PC-9 (cell line): ENCODE results near the gene GBGT1.

ENCODE experiments used
- CTCF ChIP-seq: fragments of 200-600 bp; sonication (generic); conservative IDR thresholded peaks from 2 replicates; pipeline ENCODE4 v1.6.1; 2017; ENCODE audit warnings: mixed run types, antibody characterized with exemption, mild to moderate bottlenecking, moderate library complexity
- EZH2 ChIP-seq: fragments of 200-600 bp; sonication (generic); IDR thresholded peaks from 2 replicates; pipeline ENCODE4 v1.8.0; 2017; ENCODE audit warnings: antibody characterized with exemption, low read depth

DNA sequence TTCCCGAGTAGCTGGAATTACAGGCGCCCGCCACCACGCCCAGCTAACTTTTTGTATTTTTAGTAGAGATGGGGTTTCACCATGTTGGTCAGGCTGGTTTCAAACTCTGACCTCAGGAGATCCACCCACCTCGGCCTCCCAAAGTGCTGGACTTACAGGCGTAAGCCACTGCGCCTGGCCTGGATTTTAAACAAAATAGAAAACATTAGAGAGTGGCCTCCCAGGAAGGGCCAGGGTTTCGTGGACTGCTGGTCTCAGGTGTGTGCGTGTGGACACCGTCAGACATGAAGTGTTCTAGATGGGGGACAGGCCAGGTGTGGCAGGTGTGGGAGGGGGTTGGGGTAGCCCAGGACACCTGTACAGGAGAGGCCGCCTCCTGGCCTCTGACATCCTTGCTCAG lies 7.0 kb upstream of the GBGT1 start:
- TF ChIP-seq CTCF (no peak), EZH2 (no peak)
